Caco-2 (cell line): ENCODE measurements around the gene PCIF1. TPM values are rescaled to one million over a fixed set of nuclear protein-coding genes. Genes with fewer than 3 reads are reported as not detected.
A peak's percentile ranks its signal among the peaks of the same experiment; 100 is the strongest.

Experiments used
- BruUV-seq: library from RNA; stranded (reverse); fragments of 400-500 nt; replicated peaks from 2 replicates; lab custom pipeline; 2021; lab: Mats Ljungman, UMichigan
- CTCF ChIA-PET: fragments of 300-600 bp; sonication (Branson Sonifier 250); formaldehyde crosslinking; loops from one replicate; lab custom pipeline; 2022; ENCODE audit warnings: antibody characterized with exemption; lab: Charles Lee
- POLR2A ChIA-PET: fragments of 300-600 bp; sonication (Branson Sonifier 250); formaldehyde crosslinking; loops from one replicate; lab custom pipeline; 2022; ENCODE audit warnings: antibody characterized with exemption; lab: Charles Lee
- DNase-seq, 2 experiments: peaks; one replicate each; pipeline versions ENCODE4 v3.0.0 to v3.0.0-alpha.2; 2020 to 2022
- H3K27me3 ChIP-seq: replicated peaks from 2 replicates; pipeline ENCODE4 v1.6.0; 2011; ENCODE audit warnings: low read length; ENCODE audit not compliant: control insufficient read depth, insufficient read depth
- H3K36me3 ChIP-seq: 2 replicates; pipeline ENCODE4 v1.5.1; 2011; ENCODE audit warnings: low read length; ENCODE audit not compliant: control insufficient read depth, insufficient read depth
- H3K4me1 ChIP-seq: fragments of 250-450 bp; sonication (Bioruptor Pico); 2 replicates; pipeline ENCODE4 v1.5.1; 2020; ENCODE audit warnings: mild to moderate bottlenecking
- H3K4me3 ChIP-seq: 2 replicates; pipeline ENCODE4 v1.5.1; 2011; ENCODE audit warnings: low read depth, mild to moderate bottlenecking, control low read depth, low read length
- H3K9me3 ChIP-seq: fragments of 250-450 bp; sonication (Bioruptor Pico); 2 replicates; pipeline ENCODE4 v1.5.1; 2020; ENCODE audit warnings: mild to moderate bottlenecking, moderate library complexity
- H3K27ac Mint-ChIP-seq: one replicate; pipeline ENCODE4 v1.8.0; 2022; ENCODE audit warnings: mixed read lengths; ENCODE audit not compliant: unreplicated experiment
- H3K27me3 Mint-ChIP-seq: one replicate; pipeline ENCODE4 v1.8.0; 2022; ENCODE audit warnings: mixed read lengths; ENCODE audit not compliant: insufficient read depth, unreplicated experiment
- H3K36me3 Mint-ChIP-seq: one replicate; pipeline ENCODE4 v1.8.0; 2022; ENCODE audit warnings: mild to moderate bottlenecking, mixed read lengths; ENCODE audit not compliant: insufficient read depth, unreplicated experiment
- H3K4me1 Mint-ChIP-seq: one replicate; pipeline ENCODE4 v1.8.0; 2022; ENCODE audit warnings: low read depth, mixed read lengths; ENCODE audit not compliant: unreplicated experiment
- H3K4me3 Mint-ChIP-seq: one replicate; pipeline ENCODE4 v1.8.0; 2022; ENCODE audit warnings: mild to moderate bottlenecking, moderate library complexity, mixed read lengths; ENCODE audit not compliant: unreplicated experiment
- H3K9me3 Mint-ChIP-seq: one replicate; pipeline ENCODE4 v1.8.0; 2022; ENCODE audit warnings: mixed read lengths; ENCODE audit not compliant: unreplicated experiment
- intact Hi-C: fragments of 100-400 bp; cut with micrococcal nuclease; formaldehyde crosslinking; loops from one replicate; pipeline ENCODE4 v1.10.0; 2022; ENCODE audit not compliant: unreplicated experiment
- total RNA-seq: library from RNA; stranded (reverse); gene quantifications from 2 replicates; pipeline ENCODE4 v1.2.3, GENCODE V29; 2022
- TF ChIP-seq, protein P1 (sequence below), 2 experiments: fragments of 200-600 bp in 1 of 2; IDR thresholded peaks; 1 replicate in 1 of 2; 2 replicates in 1 of 2; pipeline versions ENCODE4 v1.5.1 to v1.8.0; 2011 to 2022; ENCODE audit warnings: antibody characterized with exemption in 1 of 2, control low read depth in 1 of 2, inconsistent platforms in 1 of 2, low read depth in 1 of 2, low read length in 1 of 2, mild to moderate bottlenecking in 1 of 2, moderate library complexity in 1 of 2; ENCODE audit not compliant: insufficient read depth in 1 of 2, severe bottlenecking in 1 of 2, unreplicated experiment in 1 of 2

PCIF1 gene
- total RNA-seq, 1 experiment from 2014 or later = 75.9 TPM

DNA sequence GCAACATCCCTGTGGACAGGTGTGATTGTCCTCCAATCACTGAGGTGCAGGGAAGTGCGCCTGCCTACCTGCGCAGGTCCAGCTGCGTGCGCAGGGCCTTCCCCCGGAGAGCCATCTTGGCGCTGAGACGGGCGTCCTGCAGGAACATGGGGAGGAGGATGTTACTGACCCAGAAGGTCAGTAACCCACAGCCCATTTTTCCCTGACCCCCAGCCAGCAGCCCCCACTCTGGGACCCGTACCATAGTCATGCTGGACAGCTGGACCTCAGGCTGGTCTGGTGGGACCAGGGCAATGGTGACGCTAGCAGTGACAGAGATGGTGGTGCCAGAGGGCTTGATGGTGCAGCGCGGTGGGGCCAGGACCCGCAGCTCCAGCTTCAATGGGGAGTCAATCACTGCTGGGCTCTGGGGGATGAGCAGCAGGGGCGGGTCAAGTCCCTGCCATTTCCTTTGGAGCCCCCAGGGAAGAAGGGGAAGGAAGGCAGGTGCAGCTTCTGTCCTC lies 32.2 kb upstream of the PCIF1 start:
- H3K36me3 Mint-ChIP-seq = peaks cover 13% of the 10 kb centered on the region
- TF ChIP-seq, protein P1, sequence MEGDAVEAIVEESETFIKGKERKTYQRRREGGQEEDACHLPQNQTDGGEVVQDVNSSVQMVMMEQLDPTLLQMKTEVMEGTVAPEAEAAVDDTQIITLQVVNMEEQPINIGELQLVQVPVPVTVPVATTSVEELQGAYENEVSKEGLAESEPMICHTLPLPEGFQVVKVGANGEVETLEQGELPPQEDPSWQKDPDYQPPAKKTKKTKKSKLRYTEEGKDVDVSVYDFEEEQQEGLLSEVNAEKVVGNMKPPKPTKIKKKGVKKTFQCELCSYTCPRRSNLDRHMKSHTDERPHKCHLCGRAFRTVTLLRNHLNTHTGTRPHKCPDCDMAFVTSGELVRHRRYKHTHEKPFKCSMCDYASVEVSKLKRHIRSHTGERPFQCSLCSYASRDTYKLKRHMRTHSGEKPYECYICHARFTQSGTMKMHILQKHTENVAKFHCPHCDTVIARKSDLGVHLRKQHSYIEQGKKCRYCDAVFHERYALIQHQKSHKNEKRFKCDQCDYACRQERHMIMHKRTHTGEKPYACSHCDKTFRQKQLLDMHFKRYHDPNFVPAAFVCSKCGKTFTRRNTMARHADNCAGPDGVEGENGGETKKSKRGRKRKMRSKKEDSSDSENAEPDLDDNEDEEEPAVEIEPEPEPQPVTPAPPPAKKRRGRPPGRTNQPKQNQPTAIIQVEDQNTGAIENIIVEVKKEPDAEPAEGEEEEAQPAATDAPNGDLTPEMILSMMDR (IDR thresholded peaks at IDR 0.05; ENCODE audit: insufficient read depth in 1 of 2, low read depth in 1 of 2, low read length in 1 of 2, severe bottlenecking in 1 of 2, unreplicated experiment in 1 of 2) = no peak
- no TSS peak for BruUV-seq
- no peaks in the 10 kb centered on the region for H3K4me1 ChIP-seq
- peak overlapping the region; percentile 1 for H3K27ac Mint-ChIP-seq
- H3K4me3 Mint-ChIP-seq = no peak overlapping the region
- no peaks in the 10 kb centered on the region for H3K9me3 ChIP-seq
- no peaks in the 10 kb centered on the region for H3K27me3 Mint-ChIP-seq
- no peaks in the 10 kb centered on the region for H3K9me3 Mint-ChIP-seq
- ChIA-PET CTCF (interaction anchor here (1.0 kb wide), 1 partner anchor 11 kb away, joined by 3 read pairs; the partner anchor contains the start of genes CTSA and NEURL2), POLR2A (interaction anchor here (1.3 to 1.6 kb wide), 3 partner anchors 12 to 25 kb away, joined by 3 to 5 read pairs (median 4); partner anchors contain the start of genes CTSA, NEURL2 and ZSWIM1)
- H3K4me3 ChIP-seq = no peak overlapping the region
- intact Hi-C loops = no loop called here
- peaks cover 6% of the 10 kb centered on the region for H3K4me1 Mint-ChIP-seq
- DNase-seq = no peak
- 0 out of 2 replicates have a peak, but pooled peaks cover 5% of the 10 kb centered on the region for H3K36me3 ChIP-seq
- no peaks in the 10 kb centered on the region for H3K27me3 ChIP-seq

DNA sequence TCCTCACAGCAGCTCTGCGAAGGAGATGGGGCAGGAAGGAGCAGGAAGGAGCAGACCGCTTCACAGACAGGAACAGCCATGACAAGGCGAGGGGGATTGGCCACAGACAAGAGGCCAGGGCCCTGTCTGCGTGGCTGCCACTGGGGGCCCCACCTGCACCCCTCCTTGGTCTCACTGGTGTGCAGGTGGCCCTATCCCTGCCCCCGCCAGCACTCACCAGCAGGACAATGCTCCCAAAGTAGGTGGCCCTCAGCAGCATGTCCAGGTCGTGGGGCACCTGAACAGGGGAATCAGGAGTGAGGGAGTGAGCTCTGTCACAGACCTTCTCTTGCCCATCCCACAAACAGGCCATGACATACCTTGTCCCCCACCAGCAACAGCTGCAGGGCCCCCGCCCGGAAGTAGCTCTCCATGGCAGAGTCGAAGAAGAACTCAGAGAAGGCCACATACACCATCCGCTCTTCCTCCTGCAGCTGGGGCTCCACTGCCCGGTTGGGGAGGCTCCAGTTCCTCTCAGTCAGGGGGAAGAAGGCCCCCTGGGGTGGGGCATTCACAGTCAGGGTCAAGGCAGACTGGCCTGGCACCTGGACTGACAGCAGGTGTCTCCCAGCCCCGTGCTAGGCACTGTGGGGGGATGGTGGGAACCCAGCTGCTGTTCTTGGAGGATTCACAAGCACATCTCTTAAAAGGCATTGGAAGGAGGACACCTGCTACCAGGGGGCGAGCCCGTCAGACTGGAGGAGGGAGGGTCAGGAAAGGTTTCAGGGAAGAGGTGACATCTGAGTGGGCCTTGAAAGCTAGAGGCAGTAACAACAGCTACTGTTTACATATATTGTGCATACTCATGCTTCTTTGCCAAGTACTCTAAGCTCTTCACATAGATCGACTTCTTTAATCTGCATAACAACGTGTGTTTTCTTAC lies 29.6 kb upstream of the PCIF1 start:
- Mint-ChIP-seq H3K4me1 (peaks cover 6% of the 10 kb centered on the region), H3K9me3 (no peaks in the 10 kb centered on the region), H3K27me3 (no peaks in the 10 kb centered on the region), H3K36me3 (peaks cover 5% of the 10 kb centered on the region), H3K4me3 (no peak overlapping the region), H3K27ac (no peak overlapping the region)
- BruUV-seq = no TSS peak
- Histone ChIP-seq H3K4me3 (no peak overlapping the region), H3K9me3 (no peaks in the 10 kb centered on the region), H3K4me1 (no peaks in the 10 kb centered on the region), H3K27me3 (no peaks in the 10 kb centered on the region), H3K36me3 (no peaks in the 10 kb centered on the region)
- ChIA-PET CTCF (interaction anchor here (0.6 to 1.4 kb wide), 6 partner anchors 13 to 65 kb away, joined by 3 to 7 read pairs (median 3); partner anchors contain the start of genes CTSA and NEURL2), POLR2A (interaction anchor here (1.0 to 1.2 kb wide), 3 partner anchors 16 to 30 kb away, joined by 3 to 12 read pairs (median 4); partner anchors contain the start of gene PCIF1)
- no peak for DNase-seq
- intact Hi-C loops = no loop called here
- TF ChIP-seq, protein P1 (IDR thresholded peaks at IDR 0.05; ENCODE audit: insufficient read depth in 1 of 2, low read depth in 1 of 2, low read length in 1 of 2, severe bottlenecking in 1 of 2, unreplicated experiment in 1 of 2) = no peak

- peaks cover 9% of the 10 kb centered on the region for H3K4me1 Mint-ChIP-seq
- no TSS peak for BruUV-seq
- peaks cover 5% of the 10 kb centered on the region for H3K36me3 Mint-ChIP-seq
- no peak overlapping the region for H3K27ac Mint-ChIP-seq
- ChIA-PET POLR2A (interaction anchor here (0.5 to 1.2 kb wide), 5 partner anchors 16 to 177 kb away, joined by 3 to 12 read pairs (median 3); partner anchors contain the start of gene PCIF1), CTCF (interaction anchor here (0.6 to 1.4 kb wide), 6 partner anchors 14 to 64 kb away, joined by 3 to 7 read pairs (median 3); partner anchors contain the start of genes CTSA and NEURL2)
- TF ChIP-seq, protein P1 (IDR thresholded peaks at IDR 0.05; ENCODE audit: insufficient read depth in 1 of 2, low read depth in 1 of 2, low read length in 1 of 2, severe bottlenecking in 1 of 2, unreplicated experiment in 1 of 2) = no peak
- Histone ChIP-seq H3K9me3 (no peaks in the 10 kb centered on the region), H3K4me1 (no peaks in the 10 kb centered on the region), H3K36me3 (no peaks in the 10 kb centered on the region), H3K27me3 (no peaks in the 10 kb centered on the region), H3K4me3 (no peak overlapping the region)
- intact Hi-C loops = no loop called here
- H3K4me3 Mint-ChIP-seq = no peak overlapping the region
- H3K9me3 Mint-ChIP-seq = no peaks in the 10 kb centered on the region
- no peaks in the 10 kb centered on the region for H3K27me3 Mint-ChIP-seq
- no peak for DNase-seq
These were observed 28.9 kb upstream of the PCIF1 start for GRCh38 chr20:45905505-45906079.
